ENCODE results near the gene AADAT. TPM values are rescaled to one million over a fixed set of nuclear protein-coding genes. Genes with fewer than 3 reads are reported as not detected.

Gene AADAT
- total RNA-seq, 1 donor from 2014 or later, result 18.6 TPM

- peak; percentile 83 for DNase-seq
Measured at GRCh38 chr4:170027181-170027829, 62.5 kb downstream of the AADAT start.

DNA sequence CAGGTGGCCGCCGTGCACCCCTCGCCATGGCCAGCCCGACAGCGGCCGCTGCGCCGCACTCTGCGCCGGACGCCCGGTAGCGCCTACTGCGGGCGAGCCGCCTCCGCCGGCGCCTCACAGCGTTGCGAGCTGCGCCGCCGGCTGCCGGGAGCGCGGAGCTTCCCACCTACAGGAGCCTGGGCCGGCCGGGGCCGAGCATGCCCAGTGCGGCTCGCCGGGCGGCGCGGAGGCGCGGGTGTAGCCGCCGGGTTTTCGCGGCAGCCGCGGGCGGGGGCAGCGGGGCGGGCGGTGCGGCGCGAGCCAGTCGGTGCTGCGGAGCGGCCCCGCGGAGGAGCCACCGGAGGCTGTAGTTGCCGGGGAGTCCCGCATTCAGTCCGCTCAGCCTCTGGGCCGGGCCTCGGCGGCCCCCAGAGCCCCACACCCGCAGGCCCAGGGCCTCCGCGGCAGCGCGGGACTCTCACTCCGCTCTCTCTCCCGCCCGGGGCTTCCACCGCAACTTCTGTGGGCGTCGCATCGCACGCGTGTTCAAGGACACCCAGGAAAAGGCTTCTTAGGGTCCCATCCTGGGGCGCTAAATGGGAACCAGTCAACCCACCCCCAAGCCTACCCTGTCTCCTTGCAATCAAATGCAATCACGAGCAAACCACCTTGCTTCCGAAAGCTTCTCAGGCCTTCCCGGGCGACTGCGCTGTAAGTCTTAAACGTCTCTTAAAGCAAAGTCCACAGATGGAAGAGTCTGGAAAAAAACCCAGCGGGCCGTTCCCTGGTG is 63.3 kb downstream of the AADAT start, which contains the start of gene MFAP3L:
TSS of gene MFAP3L (minus strand) at position 143 of the 769 bp plus-strand sequence. CDS start 20,518 bp downstream, outside the sequence.
- peak; percentile 87 for DNase-seq

- no peak for DNase-seq
Measured at GRCh38 chr4:170025523-170026252, 64.1 kb downstream of the AADAT start.

DNA sequence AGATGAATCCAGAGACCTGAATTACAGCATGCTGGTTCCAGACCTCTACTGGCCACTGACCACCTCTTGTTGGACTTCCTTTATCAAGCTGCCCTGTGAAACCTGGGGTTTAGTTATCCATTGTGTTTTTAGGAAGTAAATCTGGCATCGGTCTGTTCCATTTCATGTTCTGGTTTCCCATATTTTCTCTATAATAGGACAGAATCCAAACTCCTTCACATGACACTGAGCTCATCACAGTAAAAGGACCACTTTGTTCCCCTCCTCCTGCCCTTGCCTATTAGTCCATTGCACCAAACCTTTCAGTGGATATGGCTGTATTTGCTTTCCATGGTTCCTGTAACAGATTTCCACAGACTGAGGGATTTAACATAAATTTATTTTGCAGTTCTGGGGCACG is 67.5 kb downstream of the AADAT start:
- no peak for DNase-seq

DNA sequence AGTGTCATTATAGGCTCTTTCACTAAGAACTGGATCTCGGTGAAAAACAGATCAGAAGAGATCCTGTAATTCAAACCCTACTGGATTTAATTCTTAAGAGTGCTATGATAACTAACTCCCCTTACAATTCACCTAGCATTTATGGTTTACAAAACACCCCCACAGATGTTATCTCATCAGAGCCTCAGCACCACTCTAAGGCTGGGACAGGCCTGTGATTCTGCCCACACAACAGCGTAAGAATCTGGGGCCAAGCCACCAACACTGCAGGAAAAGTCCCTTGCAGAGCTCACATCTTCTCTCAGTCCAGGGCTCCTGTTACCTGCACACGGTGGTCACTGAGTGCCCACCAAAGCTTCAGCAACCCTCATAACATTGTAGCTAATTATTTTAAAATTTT is 72.5 kb downstream of the AADAT start:
- DNase-seq, result no peak

DNA sequence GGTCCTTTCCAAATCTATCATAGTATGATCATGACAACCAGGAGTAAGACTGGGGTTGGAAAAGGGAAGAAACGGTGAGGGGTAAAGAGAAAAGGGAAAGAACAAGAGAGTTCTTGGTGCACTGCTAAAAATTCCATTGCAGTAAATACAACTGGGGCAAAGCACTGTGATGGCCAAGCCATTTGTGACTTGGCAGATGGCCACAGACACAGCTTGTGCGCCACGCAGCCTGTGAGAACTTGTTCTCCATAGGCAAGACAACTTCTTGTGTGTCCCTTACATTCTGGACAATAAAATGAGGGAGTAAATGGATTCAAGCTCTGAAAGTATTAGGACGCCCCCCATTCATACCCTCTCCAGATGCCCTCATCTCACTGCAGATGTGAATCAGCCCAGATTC is 74.5 kb downstream of the AADAT start:
- peak; percentile 75 for DNase-seq

DNA sequence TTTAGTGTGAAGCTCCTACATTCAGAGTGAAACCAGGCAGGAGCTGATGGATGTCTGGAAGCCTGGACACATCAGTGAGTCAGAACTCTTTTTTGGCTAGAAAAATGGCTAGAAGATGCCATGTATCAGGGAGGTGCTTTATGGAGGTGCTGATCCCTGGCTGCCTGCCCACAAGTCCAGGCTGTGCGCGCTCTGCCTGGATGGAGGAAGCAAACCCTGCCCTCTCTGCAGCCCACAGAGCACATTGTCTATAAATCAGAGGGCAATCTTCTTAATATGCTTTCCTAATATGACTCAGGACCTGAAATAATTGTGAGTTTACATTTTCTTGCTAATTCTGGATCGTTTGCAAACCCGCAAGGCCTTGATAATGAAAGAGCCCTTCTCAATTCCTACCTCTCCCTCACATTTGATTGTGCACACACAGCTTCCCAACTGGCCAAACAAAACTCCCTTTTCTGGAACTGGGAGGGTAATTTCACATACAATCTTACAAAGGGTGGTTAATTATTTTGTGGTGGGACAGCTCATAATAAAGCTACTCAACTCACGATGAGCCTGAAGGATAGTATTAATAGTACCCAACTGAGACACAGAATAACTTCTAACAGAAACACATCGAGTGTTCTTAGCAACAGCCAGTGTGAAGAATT is 75.3 kb downstream of the AADAT start:
- no peak for DNase-seq

- no peak for DNase-seq
Measured at GRCh38 chr4:170012629-170012958, 77.2 kb downstream of the AADAT start.

GRCh38 chr4:170011921-170012628 is 77.7 kb downstream of the AADAT start:
- no peak for DNase-seq

Small RNA genes lying within 50 kb of the gene (small RNA-seq; reads per million reads assigned to genes)
- gene APOBEC3AP1, result not detected

Other genes starting within 250 kb of the AADAT start
- 13.9 TPM for gene MFAP3L, start 63.6 kb downstream of the AADAT start, total RNA-seq

All from occipital lobe (tissue), 3 donors.